ENCODE results near the gene THEMIS.
"Not testable (repeated sequence)": the region's sequence is repeated elsewhere in the genome, so short reads cannot be mapped to it uniquely, and the experiment has no call there.

THEMIS gene

DNA sequence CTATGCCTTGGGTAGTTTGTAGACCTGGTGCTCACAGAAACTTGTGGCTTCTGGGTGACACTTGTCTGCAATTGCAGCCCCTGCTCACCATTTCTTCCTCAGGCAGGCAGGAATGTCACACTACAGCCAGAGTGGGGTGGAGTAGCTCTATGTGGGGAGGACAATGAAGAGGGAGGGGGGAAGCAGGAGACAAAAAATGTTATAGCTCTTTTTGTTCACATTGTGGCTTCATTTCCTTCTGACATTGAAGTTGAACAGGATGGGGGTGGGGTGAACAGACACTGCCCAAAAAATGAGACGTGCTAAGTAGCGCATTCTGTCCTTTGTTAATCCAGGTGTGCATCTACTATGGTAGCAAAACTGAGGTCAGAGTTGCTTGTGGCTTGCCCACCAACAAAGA lies at the start of gene THEMIS:
Gene THEMIS (minus strand): TSS at position 124 of the 400 bp plus-strand sequence. CDS start 126 bp downstream, outside the sequence.
- DNase-seq (ENCODE audit: extremely low read depth in 1 of 2, low read depth in 1 of 2): peak in 1 of 2 donors; percentile 15

DNA sequence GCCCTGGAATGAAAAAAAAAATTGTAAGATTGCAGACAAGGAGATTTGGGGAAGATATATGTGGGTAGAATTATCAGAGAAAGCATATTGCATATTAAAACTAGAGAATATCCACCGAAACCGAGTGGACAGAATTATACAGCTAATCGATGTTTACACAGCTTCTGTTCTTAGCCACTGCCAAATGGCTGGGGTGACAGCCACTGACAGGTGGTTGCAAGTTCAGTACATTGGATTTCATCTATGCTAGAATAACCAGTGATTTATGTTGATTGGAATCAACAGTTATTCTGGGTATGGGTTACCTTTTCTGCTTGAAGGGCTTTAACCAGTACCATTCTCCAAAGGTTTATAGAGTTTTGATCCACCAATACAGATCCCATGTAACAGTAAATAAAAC lies 48.4 kb upstream of the THEMIS start:
- no peak for DNase-seq (ENCODE audit: extremely low read depth in 1 of 2, low read depth in 1 of 2)

GRCh38 chr6:127946388-127946787 lies 45.5 kb upstream of the THEMIS start:
- no peak for DNase-seq (ENCODE audit: extremely low read depth in 1 of 2, low read depth in 1 of 2)

GRCh38 chr6:127945434-127946097 lies 44.7 kb upstream of the THEMIS start:
- no peak for DNase-seq (ENCODE audit: extremely low read depth in 1 of 2, low read depth in 1 of 2)

GRCh38 chr6:127941228-127941627 lies 40.4 kb upstream of the THEMIS start:
- DNase-seq (ENCODE audit: extremely low read depth in 1 of 2, low read depth in 1 of 2): no peak

DNA sequence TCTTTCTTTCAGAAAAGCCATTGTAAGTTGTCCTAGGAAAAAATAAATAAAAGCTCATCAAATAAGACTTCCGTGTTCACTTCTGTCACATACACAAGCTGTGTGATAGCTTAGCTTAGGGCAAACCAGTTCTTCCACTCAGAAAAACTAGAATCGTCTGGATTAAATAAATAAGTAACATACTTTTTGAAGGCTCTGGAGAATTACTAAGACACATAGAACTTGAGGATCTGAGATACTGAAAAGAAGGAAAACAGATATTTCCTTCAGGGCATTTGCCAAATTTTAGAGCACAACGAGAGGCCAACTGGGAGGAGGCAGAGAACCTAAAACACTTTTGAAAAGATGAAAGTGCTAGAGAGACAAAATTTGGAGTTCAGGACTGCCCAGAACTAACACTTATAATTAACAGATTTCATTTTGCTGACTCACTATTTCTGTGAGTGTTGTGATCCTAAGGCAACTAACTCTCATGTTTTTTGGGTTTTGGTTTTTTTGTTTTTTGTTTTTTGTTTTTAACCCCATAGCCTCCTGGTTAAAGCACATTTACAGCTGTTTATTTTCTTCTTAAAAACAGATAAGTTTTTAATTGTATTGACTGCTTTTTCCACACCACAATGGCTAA lies 38.7 kb upstream of the THEMIS start:
- DNase-seq (ENCODE audit: extremely low read depth in 1 of 2, low read depth in 1 of 2): no peak

DNA sequence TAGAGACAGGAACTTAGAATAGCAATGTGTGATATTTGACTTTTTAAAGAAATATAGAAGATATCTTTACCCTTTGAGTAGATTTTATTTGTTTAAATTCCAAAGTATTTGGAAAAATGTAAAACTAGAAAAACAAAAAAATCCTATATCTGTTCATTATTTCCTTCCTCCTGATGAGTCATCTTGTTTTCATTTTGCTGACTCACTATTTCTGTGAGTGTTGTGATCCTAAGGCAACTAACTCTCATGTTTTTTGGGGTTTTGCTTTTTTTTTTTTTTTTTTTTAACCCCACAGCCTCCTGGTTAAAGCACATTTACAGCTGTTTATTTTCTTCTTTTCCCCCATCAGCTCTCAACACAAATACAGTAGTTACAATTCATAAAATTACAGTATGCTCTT lies 37.8 kb upstream of the THEMIS start:
- DNase-seq (ENCODE audit: extremely low read depth in 1 of 2, low read depth in 1 of 2): no peak

DNA sequence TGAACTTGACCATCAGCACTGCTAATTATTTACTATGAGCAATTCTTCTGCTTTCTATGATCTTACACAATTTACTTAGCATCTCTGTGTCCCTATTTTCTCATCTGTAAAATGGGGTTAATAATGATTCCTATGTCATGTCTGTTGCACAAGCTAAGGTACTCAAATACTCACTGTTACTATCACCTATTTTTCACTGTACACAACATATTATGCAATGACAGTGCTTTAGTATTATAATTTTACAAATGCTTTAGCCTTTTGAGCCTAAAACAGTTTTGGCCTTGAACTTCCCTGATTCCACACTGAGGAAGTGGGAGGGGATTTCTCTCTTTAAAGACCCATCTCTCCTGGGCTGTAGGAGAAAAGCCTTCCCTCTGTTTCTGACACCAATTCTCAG lies 36.9 kb upstream of the THEMIS start:
- no peak for DNase-seq (ENCODE audit: extremely low read depth in 1 of 2, low read depth in 1 of 2)

- DNase-seq (ENCODE audit: extremely low read depth in 1 of 2, low read depth in 1 of 2): no peak
Measured at GRCh38 chr6:127937102-127937501, 36.2 kb upstream of the THEMIS start.

GRCh38 chr6:127934956-127935355 lies 34.1 kb upstream of the THEMIS start:
- DNase-seq (ENCODE audit: extremely low read depth in 1 of 2, low read depth in 1 of 2): no peak

DNA sequence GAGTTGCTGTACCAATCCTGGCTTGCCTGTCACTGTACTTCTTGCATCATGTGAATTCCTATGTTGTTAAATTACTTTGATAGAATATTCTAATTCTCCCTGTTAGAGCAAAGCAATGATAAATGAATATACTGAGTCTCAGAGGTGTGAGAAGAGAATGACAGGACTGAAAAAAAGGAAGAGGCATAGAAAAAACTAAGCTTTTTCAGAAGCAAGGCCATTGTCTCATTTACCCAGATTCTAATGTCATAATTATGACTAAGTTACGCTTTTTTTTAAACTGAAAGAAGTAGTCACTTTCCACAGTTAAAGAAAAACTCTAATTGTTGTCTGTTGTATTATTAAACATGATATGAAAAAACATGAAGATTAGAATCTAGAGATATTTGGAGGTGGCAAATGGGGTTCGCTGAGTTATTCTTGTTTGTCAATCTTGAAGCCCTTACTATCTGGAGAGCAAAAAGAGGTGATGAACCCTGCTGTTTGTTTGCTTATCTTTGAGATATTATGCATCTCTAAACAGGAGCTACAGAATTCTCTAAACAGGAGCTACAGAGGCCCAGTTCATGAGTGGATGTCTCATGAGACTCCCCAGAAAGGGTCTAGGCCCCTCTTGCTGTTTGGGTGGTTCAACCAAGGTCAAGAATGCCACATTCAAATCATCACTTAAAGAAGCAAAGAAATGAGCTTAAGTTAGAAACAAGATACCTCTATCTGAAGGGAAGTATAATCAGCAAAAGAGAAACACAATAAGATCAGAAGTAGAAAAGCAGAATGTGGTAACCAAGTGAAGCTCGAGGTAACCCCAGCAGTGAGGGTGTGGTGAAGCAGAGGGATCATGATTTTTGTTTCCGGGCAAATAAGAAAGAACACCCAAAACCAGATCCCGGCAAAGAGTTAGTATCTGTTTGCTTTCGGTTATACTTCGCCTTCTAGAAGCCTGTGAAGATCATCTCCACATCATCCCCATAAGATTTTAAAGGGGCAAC lies 33.3 kb upstream of the THEMIS start:
- DNase-seq (ENCODE audit: extremely low read depth in 1 of 2, low read depth in 1 of 2): peak in 1 of 2 donors; percentile 42

GRCh38 chr6:127933137-127933536 lies 32.3 kb upstream of the THEMIS start:
- DNase-seq (ENCODE audit: extremely low read depth in 1 of 2, low read depth in 1 of 2): no peak

- no peak for DNase-seq (ENCODE audit: extremely low read depth in 1 of 2, low read depth in 1 of 2)
Measured at GRCh38 chr6:127932708-127933107, 31.9 kb upstream of the THEMIS start.

DNA sequence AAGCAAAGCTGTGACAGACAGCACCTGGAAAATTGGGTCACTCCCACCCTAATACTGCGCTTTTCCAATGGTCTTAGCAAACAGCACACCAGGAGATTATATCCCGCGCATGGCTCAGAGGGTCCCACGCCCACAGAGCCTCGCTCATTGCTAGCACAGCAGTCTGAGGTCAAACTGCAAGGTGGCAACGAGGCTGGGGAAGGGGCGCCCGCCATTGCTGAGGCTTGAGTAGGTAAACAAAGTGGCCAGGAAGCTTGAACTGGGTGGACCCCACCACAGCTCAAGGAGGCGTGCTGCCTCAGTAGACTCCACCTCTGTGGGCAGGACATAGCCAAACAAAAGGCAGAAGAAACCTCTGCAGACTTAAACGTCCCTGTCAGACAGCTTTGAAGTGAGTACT lies 25.6 kb upstream of the THEMIS start:
- not testable (repeated sequence) for DNase-seq (ENCODE audit: extremely low read depth in 1 of 2, low read depth in 1 of 2)

GRCh38 chr6:127924440-127924839 lies 23.6 kb upstream of the THEMIS start:
- no peak for DNase-seq (ENCODE audit: extremely low read depth in 1 of 2, low read depth in 1 of 2)

DNA sequence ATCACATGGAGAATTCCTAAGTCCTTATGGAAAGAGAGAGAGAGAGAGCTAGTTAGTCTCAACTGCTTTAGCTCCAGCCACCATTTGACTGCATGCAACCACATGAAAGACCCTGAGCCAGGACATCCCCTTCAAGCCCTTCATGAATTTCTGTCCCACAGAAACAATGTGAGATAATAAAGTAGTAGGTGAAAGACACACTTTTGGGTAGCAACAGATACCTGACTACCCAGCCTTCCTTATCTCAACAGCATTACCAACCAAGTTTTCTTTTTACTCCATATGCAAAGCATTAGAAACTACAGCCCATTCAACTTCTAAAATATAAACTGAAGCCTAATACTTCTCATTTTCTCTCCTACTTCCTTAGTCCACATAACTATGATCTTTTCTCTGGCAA lies 23.2 kb upstream of the THEMIS start:
- DNase-seq (ENCODE audit: extremely low read depth in 1 of 2, low read depth in 1 of 2): no peak

GRCh38 chr6:127923135-127923534 lies 22.3 kb upstream of the THEMIS start:
- DNase-seq (ENCODE audit: extremely low read depth in 1 of 2, low read depth in 1 of 2): no peak

DNA sequence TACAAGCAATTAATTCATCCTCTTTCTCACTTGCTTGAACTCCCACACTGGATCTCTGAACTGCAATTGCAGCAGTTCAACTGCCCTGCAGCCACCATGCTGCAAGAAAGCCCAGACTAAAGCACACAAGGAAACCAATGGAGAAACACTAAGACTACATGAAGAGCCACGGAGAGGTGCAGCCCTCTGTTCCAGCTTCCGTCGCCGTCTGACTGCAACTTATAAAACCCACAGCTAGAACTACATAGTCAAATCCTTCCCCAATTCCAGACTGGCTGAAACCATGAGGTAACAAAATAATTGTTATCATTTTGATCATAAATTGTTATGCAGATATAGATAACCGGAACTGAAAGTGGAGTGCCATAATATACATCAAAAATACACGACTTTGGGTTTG lies 21.1 kb upstream of the THEMIS start:
- no peak for DNase-seq (ENCODE audit: extremely low read depth in 1 of 2, low read depth in 1 of 2)

DNA sequence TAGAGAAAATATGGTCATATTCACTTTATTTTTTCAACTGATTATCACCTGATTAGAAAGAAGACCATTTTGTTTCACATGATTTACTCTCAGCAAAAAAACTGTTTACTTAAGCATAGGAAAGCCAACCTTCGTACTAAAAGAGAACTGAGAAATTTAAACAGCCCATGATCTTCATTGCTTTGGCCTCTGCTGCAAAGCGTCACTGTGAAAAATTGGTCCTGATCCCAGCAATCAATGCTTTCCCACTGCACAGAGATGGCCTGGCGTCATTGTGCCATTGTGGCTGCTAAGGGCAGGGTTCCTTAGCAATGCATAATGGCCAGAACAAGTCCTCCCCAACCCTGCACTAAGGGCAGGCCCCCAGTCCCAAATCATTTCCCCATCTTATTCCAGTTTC lies 19.9 kb upstream of the THEMIS start:
- no peak for DNase-seq (ENCODE audit: extremely low read depth in 1 of 2, low read depth in 1 of 2)

DNA sequence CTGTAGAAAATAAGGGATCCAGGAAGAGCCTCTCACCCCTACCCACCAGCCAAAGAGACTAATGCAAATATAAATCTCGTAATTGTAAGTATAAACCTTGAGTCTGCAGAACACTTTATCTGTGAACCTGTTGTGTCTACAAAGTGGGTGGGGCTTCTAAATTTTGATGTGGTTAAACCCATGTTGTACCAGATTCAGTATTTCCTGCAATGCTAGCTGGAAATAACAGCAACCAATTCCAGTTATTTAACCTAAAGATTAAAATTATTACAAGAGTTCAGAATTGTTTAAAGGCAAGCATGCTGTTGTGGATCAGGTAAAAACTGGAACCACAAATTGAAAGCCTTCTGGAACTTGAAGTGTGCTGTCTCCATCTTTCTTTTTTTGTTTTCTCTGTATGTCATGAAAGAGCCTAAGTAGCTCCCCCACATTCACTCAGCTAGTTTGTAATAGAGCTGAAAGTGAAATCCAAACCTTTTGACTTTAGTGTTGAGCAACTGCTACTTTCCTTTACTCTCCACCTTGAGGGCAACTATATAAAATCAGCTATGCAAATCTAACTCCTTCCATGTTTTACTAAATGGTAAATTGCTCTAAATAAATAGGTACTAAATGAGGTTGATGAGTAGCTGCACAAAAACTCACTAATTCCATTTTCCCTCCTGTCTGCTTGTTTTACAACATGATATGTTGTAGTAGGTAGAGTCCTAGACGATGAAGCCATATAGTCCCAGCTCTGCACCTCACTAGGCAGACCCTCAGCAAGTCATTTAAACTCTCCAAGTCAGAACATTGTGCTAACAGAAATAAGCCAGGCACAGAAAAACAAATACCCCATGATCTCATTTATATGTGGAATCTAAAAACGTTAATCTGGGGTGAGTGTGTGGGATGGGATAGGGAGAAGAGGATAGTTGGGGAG lies 17.9 kb upstream of the THEMIS start:
- DNase-seq (ENCODE audit: extremely low read depth in 1 of 2, low read depth in 1 of 2): no peak

DNA sequence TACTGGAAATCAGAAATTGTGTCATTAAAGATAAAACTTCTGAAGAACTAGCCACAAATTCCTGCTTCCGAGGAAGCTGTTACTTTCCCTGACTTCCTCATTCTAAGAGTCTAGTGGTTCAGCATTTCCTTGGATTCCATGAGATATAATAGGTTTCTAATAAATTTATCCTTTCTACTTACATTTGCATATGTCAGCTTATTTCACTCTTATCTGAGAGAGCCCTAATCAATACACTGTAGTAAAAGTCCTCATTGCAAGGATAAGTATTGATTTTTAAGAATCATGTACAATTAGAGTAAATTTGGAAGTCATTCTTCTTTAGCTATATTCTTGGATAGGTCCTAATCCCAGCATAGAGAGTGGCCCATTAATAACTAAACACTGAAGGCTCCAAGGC lies 16.9 kb upstream of the THEMIS start:
- DNase-seq (ENCODE audit: extremely low read depth in 1 of 2, low read depth in 1 of 2): no peak
